Measurements from ENCODE around the gene PLA2G4A.

The PLA2G4A gene

DNA sequence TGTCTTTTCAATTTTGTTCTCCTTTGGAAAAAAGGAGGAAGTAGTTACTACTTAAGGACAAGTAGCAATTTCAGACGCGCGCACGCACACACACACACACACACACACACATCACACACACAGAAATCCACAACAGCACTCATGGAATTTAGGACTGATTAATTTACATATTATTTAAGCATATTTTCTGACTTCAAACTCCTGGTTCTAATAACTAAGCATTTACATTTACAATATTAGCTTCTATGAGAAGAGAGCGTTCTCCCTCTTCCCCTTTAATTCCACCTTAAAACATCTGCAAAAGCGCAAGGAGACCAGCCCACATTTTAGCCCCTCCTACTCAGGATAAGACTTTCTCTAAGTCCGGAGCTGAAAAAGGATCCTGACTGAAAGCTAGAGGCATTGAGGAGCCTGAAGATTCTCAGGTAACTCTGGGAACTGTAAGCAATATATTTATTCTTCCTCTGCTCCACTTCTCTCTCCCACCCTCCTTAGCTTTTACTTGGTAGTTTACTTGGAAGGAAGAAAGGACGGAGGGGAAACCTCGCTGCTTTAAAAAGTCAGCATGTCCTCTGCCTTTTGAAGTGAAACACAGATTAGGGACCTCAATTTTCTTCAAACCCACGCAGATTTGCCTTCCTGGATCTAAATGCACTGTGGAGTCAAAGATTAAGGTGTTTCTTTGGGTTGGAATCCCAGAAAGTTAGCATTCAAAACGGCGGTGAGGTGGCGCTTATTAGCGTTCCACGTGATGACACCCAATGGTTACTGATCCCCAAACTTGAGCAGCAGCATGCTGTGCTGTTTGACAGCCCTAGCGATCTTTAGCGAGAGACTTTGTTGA, at the start of gene PLA2G4A:
Gene PLA2G4A (plus strand): TSS at position 339 of the 844 bp plus-strand sequence. CDS start 25,406 bp downstream, outside the sequence.
- in situ Hi-C loops (cut with HindIII; ENCODE audit: low sequenced_read_pairs) = no loop called here

GRCh38 chr1:186780076-186780475, 48.7 kb upstream of the PLA2G4A start:
- in situ Hi-C loops (cut with HindIII; ENCODE audit: low sequenced_read_pairs) = loop anchor here (10.0 kb wide), 1 partner anchor 175 kb away; no protein-coding TSS in a partner anchor

GRCh38 chr1:186781730-186782129, 47.0 kb upstream of the PLA2G4A start:
- in situ Hi-C loops (cut with HindIII; ENCODE audit: low sequenced_read_pairs) = loop anchor here (10.0 kb wide), 1 partner anchor 177 kb away; no protein-coding TSS in a partner anchor

DNA sequence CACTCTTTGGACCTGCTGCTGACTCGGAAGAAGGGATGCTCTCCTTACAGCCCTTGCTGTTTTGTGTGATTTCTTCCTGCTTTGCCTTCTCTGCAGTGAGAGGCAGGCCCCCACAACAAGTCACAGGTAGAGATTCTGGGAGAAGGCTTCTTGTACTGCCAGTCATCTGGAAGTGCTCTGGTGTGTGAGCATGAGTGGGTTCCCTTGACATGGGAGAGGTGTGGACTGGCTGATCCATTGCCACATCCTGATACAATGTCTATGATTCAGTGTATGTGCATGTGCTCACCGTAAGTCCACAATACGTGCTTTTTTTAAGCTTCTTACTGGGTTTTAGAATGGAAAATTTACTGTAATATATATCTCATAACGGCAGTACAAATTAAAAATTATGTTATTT, 46.0 kb upstream of the PLA2G4A start:
- in situ Hi-C loops (cut with HindIII; ENCODE audit: low sequenced_read_pairs) = loop anchor here (10.0 kb wide), 1 partner anchor 178 kb away; no protein-coding TSS in a partner anchor

DNA sequence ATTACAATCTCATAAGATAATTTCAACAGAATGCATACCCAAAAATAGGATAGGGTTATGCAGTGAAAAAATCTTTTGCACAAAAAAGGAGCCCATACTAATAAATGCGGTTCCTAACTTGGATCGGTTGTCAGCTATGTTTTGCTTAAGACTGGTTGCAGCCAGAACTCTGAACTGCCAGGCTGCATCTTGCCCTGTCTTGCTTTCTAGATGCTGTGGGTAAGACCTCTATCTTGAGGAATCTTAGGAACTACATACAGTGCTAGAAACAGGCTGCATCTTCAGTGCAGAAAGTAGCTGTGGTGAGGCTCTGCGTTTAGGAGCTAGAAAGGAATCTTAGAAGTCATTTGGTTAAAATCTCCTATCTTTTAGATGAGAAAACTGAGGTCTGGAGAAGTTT, 45.6 kb upstream of the PLA2G4A start:
- in situ Hi-C loops (cut with HindIII; ENCODE audit: low sequenced_read_pairs) = loop anchor here (10.0 kb wide), 1 partner anchor 178 kb away; no protein-coding TSS in a partner anchor

- in situ Hi-C loops (cut with HindIII; ENCODE audit: low sequenced_read_pairs) = loop anchor here (10.0 kb wide), 1 partner anchor 181 kb away; no protein-coding TSS in a partner anchor
Measured at GRCh38 chr1:186785503-186785902, 43.2 kb upstream of the PLA2G4A start.

DNA sequence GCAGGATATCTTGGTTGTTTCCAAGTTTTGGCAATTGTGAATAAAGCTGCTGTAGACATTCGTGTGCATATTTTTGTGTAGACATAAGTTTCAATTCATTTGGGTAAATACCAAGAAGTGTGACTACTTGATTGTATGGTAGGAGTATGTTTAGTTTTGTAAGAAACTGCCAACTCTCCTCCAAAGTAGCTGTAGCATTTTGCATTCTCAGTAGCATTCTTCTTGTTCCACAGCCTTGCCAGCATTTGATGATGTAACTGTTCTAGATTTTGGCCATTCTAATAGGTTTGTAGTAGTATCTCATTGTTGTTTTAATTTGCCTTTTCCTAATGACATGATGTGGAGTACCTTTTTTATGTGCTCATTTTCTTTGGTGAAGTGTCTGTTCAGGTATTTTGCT, 38.6 kb upstream of the PLA2G4A start:
- in situ Hi-C loops (cut with HindIII; ENCODE audit: low sequenced_read_pairs) = no loop called here

DNA sequence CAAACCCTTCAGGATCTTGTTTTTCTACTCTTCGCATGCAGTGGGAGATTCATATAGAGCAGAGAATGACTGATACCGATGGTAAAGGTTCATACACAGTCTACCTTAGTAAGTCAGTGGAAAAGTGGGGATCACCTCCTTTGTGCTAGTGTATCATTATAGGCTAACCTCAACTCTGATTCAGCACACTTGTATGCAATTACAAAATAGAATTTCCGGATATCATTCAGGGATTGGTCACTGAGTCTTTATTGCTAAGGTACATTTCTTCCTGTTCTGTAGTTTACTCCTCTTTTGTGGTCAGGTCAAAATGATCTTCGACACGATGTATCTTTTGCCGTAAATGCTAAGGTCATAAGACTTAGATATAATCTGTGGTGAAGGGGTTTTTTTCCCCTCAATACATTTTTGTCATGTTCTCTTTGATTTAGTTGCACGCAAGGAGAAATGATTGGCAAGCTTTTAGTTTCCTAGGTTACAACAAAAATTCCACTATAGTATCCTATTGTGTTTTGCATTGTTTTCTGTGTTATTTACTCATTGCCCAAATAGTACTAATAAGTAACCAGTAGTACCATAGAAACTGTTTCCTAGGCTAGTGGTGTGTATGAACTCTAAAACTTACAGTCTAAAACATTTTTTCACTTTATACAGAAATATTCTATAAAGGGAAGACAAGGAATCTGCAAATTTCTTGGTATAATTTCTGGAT, 35.7 kb upstream of the PLA2G4A start:
- in situ Hi-C loops (cut with HindIII; ENCODE audit: low sequenced_read_pairs) = no loop called here

DNA sequence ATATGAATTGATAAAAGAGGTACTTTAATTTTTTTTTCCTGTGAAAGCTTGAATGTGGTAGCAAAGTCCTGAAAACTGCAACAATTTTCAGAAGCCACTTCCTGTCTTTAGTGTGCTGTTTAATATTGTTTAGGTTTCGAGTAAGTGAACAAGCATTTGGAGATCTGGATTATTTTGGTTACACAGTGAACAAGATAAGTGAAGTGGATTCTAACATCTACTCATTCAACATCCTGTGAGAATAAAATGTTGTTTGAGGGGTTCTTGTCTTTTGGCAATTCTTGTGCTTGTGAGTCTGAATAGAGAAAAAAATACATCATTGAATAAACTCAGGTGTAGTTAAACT, 35.2 kb upstream of the PLA2G4A start:
- in situ Hi-C loops (cut with HindIII; ENCODE audit: low sequenced_read_pairs) = no loop called here

DNA sequence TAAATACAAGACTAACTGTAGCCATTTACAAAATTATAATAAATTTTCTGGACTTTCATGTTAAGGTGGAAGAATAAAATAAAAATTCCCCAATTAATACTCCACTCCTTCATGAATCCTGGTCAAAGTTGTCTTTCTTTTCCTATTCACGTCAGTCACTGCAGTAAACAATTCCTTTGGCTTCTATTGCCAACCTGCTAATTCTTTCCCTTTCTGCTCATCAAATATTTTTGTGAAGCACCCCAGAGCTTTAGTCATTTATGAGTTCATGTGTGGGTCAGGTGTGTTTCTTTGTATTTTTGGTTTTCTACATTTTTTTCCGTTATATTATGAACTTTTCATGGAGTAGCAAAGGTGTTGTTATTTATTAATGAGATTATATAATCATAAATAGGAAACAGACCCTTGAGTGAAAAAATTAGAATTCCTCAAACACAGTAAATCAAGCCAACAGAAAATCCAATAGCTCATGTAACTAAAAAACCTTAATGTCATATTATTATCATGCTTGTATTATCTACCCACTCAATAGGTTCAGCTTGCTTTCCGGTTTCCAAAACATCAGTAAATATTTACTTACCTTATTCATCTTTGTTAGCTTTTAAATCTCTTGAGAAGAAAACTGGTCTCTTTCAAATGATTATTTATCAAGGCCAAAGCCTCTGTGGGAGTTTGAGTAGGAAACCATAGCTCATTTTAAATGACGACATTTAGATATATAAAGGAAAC, 29.6 kb upstream of the PLA2G4A start:
- in situ Hi-C loops (cut with HindIII; ENCODE audit: low sequenced_read_pairs) = no loop called here

DNA sequence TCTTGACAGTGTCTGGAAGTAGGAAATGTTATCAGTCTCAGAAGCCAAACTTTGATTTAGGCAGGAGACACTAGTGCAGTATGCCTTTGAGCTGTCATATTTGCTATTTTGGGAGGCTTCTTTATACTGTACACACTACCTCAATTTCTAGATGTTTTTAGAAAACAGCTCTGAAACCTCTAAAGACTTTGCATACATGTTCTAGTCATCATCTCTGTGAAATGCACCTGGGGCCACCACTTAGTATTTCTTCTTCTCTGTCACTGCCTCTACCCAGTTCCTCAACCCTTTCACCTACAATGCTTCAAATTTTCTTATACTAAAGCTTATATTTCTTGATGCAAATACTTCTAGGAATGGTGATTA, 29.1 kb upstream of the PLA2G4A start:
- in situ Hi-C loops (cut with HindIII; ENCODE audit: low sequenced_read_pairs) = no loop called here

DNA sequence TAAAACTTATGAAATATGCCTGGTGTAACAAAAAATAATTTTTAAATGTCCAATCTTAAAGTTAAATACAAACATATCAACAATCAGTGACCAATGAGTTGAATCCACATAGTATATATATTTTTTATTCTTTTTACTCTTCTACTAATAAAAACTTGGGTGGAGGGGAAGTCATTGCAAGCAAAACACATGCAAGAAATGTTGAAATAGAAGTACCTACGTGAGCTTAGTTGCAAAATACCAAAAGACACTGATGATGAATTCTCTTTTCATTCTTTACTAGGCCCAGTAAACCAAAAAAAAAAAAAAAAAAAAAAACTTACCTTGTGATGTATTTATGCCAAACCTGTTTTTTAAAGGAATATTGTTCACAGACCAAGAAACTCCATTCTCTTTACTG, 26.4 kb upstream of the PLA2G4A start:
- in situ Hi-C loops (cut with HindIII; ENCODE audit: low sequenced_read_pairs) = no loop called here

- in situ Hi-C loops (cut with HindIII; ENCODE audit: low sequenced_read_pairs) = no loop called here
Measured at GRCh38 chr1:186804679-186805078, 24.1 kb upstream of the PLA2G4A start.

- in situ Hi-C loops (cut with HindIII; ENCODE audit: low sequenced_read_pairs) = no loop called here
Measured at GRCh38 chr1:186806477-186806876, 22.3 kb upstream of the PLA2G4A start.

DNA sequence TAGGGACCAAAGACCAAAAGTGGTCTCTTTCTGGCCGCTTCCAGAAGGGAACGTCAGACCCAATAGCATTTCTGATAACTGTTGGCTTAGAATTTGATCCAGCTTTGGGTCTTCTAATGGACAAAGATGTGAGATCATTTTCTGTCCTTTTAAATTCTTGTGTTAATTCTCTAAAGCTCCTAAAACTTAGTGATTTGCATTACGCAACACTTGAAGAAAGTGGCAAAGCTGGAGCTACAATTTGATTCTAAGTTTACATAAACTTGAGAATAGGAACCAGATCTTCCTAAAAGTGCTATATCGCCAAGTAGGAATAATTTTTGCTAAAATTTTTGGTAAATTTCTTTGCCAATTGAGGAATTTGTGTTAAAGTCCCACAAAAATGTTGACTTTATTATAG, 21.6 kb upstream of the PLA2G4A start:
- in situ Hi-C loops (cut with HindIII; ENCODE audit: low sequenced_read_pairs) = no loop called here

DNA sequence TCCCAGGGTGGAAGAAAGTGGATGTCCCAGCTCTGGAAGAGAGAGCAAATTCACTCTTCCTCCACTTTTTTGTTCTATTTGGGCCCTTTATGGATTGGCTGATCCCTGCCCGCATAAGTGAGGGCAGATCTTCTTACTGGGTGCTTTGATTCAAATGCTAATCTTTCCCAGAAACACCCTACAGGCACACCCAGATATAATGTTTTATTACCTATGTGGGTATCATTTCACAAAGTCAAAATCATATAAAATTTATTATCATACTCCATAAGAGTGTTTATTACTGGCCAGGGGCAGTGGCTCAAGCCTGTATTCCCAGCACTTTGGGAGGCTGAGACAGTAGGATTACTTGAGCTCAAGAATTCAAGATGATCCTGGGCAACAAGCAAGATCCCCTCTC, 16.9 kb upstream of the PLA2G4A start:
- in situ Hi-C loops (cut with HindIII; ENCODE audit: low sequenced_read_pairs) = no loop called here

- in situ Hi-C loops (cut with HindIII; ENCODE audit: low sequenced_read_pairs) = no loop called here
Measured at GRCh38 chr1:186812570-186812969, 16.2 kb upstream of the PLA2G4A start.

GRCh38 chr1:186813420-186813819, 15.3 kb upstream of the PLA2G4A start:
- in situ Hi-C loops (cut with HindIII; ENCODE audit: low sequenced_read_pairs) = no loop called here

- in situ Hi-C loops (cut with HindIII; ENCODE audit: low sequenced_read_pairs) = loop anchor here (5.0 kb wide), 1 partner anchor 102 kb away; no protein-coding TSS in a partner anchor
Measured at GRCh38 chr1:186819126-186819525, 9.6 kb upstream of the PLA2G4A start.

- in situ Hi-C loops (cut with HindIII; ENCODE audit: low sequenced_read_pairs) = loop anchor here (5.0 kb wide), 1 partner anchor 102 kb away; no protein-coding TSS in a partner anchor
Measured at GRCh38 chr1:186819563-186819962, 9.2 kb upstream of the PLA2G4A start.
